ENCODE results near the gene ATXN1L.
A peak's percentile ranks its signal among the peaks of the same experiment; 100 is the strongest.
"Not testable (repeated sequence)": the region's sequence is repeated elsewhere in the genome, so short reads cannot be mapped to it uniquely, and the experiment has no call there.

Gene ATXN1L, protein sequence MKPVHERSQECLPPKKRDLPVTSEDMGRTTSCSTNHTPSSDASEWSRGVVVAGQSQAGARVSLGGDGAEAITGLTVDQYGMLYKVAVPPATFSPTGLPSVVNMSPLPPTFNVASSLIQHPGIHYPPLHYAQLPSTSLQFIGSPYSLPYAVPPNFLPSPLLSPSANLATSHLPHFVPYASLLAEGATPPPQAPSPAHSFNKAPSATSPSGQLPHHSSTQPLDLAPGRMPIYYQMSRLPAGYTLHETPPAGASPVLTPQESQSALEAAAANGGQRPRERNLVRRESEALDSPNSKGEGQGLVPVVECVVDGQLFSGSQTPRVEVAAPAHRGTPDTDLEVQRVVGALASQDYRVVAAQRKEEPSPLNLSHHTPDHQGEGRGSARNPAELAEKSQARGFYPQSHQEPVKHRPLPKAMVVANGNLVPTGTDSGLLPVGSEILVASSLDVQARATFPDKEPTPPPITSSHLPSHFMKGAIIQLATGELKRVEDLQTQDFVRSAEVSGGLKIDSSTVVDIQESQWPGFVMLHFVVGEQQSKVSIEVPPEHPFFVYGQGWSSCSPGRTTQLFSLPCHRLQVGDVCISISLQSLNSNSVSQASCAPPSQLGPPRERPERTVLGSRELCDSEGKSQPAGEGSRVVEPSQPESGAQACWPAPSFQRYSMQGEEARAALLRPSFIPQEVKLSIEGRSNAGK

DNA sequence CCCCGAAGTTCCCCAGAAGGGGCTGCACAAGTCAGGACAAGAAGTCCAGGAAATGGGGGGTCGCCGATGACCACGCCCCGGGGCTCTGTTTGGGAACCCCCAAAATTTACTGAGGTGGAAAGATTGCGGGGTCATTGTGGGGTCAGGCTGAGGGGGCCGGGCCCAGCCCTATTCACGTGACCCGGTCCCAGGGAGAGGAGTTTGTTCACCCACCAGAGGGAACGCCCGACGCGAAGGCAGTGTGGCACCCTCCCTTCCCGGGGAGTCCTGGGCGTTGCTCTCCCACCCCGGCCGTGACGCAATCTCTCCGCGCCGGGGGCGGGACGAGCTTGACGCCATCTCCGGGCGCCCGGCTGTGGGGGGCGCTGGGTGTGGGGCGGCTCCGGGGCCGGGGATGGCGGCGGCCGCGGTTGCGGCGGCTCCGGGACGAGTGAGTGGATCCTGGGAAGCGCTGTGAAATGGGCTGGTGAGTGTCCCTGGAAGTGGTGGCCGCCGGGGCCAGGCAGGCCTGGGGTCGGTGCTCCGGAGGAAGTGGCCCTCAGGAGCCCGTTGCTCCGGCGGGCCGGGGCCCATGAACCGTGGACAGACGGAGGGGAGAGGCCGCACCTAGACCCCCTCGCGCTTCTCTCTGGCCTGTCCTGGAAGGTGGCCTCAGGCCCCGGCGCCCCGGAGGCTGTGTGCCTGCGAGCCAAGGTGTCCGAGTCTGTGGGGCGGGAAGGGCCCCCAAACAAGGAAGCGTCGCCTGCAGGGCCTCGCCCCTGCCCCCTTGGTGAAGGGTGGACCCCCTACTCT is at the start of gene ATXN1L:
Gene ATXN1L, plus strand, starts transcription at position 338 of the 792 bp plus-strand sequence. CDS start 3,765 bp downstream, outside the sequence.
- Mint-ChIP-seq H3K4me3 (peak within 1 kb of the TSS; percentile 94), H3K27me3 (ENCODE audit: low read depth) (no peaks in the 10 kb centered on the region), H3K9me3 (no peaks in the 10 kb centered on the region), H3K36me3 (ENCODE audit: low read depth) (peaks cover 16% of the 10 kb centered on the region), H3K27ac (peak within 1 kb of the TSS; percentile 98), H3K4me1 (ENCODE audit: low read depth) (peaks cover 38% of the 10 kb centered on the region)
- DNase-seq (ENCODE audit: low spot score): peak; percentile 94

DNA sequence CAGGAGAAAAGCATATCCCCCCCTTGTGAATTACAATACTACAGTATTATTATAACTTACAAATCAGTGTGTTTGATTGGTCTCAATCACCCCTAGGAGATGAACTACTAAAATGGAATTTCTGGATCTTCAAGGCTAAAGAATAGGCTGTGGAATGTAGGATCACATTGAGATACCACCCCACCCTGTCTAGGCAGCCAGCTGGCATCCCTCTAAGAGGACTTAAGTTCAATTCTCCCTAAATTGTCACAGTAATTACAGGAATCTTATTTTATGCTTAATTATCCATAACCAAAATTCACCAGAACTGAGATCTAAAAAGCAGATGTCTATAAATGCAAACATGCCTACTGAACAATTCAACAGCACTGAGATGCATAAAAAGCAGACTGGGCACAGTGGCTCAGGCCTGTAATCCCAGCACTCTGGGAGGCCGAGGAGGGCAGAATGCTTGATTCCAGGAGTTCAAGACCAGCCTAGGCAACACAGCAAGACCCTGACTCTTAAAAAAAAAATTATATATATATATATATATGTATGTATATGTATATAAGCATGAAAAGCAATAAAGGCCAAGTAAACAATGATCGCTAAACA is 49.2 kb upstream of the ATXN1L start:
- Mint-ChIP-seq H3K4me1 (ENCODE audit: low read depth) (peaks cover 25% of the 10 kb centered on the region), H3K36me3 (ENCODE audit: low read depth) (peaks cover 24% of the 10 kb centered on the region), H3K4me3 (no peak overlapping the region), H3K27me3 (ENCODE audit: low read depth) (no peaks in the 10 kb centered on the region), H3K9me3 (no peaks in the 10 kb centered on the region), H3K27ac (no peak overlapping the region)
- DNase-seq (ENCODE audit: low spot score): no peak

DNA sequence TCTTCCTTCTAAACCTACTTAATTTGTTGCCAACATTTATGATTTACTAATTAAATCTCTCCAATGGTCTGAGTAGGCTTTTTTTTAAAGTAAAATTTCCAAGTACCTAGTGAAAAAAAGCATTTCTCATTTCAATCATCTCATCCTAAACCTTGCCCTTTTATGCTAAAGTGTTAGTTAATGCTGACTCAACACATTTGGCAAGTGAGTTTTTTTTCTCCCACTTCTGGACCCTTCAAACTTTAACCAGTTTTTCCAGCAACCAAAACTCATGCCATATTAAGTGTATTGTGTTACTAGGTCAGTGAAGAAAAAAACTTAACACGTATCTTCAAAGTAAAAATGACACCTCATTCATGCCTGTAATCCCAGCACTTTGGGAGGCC is 42.5 kb upstream of the ATXN1L start:
- H3K27ac Mint-ChIP-seq: no peak overlapping the region
- H3K9me3 Mint-ChIP-seq: no peaks in the 10 kb centered on the region
- H3K27me3 Mint-ChIP-seq (ENCODE audit: low read depth): no peaks in the 10 kb centered on the region
- H3K4me3 Mint-ChIP-seq: no peak overlapping the region
- H3K4me1 Mint-ChIP-seq (ENCODE audit: low read depth): peaks cover 18% of the 10 kb centered on the region
- H3K36me3 Mint-ChIP-seq (ENCODE audit: low read depth): peaks cover 27% of the 10 kb centered on the region
- no peak for DNase-seq (ENCODE audit: low spot score)

GRCh38 chr16:71807905-71808592 is 37.7 kb upstream of the ATXN1L start:
- H3K36me3 Mint-ChIP-seq (ENCODE audit: low read depth): peaks cover 16% of the 10 kb centered on the region

GRCh38 chr16:71808593-71809459 is 37.0 kb upstream of the ATXN1L start, which contains the start of gene AP1G1:
AP1G1 (minus strand) TSS chr16:71808834; CDS start chr16:71789479, 19,355 bp downstream.
- peak within 1 kb of the TSS; percentile 99 for H3K4me3 Mint-ChIP-seq
- H3K36me3 Mint-ChIP-seq (ENCODE audit: low read depth): peaks cover 11% of the 10 kb centered on the region
- H3K4me1 Mint-ChIP-seq (ENCODE audit: low read depth): peaks cover 21% of the 10 kb centered on the region
- H3K27ac Mint-ChIP-seq: peak within 1 kb of the TSS; percentile 100
- DNase-seq (ENCODE audit: low spot score): peak; percentile 92
- H3K9me3 Mint-ChIP-seq: no peaks in the 10 kb centered on the region
- no peaks in the 10 kb centered on the region for H3K27me3 Mint-ChIP-seq (ENCODE audit: low read depth)

More at GRCh38 chr16:71807905-71808592, 37.7 kb upstream of the ATXN1L start:
- Mint-ChIP-seq H3K4me3 (peak overlapping the region; percentile 99), H3K9me3 (no peaks in the 10 kb centered on the region), H3K27me3 (ENCODE audit: low read depth) (no peaks in the 10 kb centered on the region), H3K4me1 (ENCODE audit: low read depth) (peaks cover 21% of the 10 kb centered on the region), H3K27ac (peak overlapping the region; percentile 100)
- DNase-seq (ENCODE audit: low spot score): no peak

GRCh38 chr16:71810155-71810530 is 35.6 kb upstream of the ATXN1L start:
- peak overlapping the region; percentile 100 for H3K27ac Mint-ChIP-seq
- H3K9me3 Mint-ChIP-seq; DNase-seq (ENCODE audit: low spot score); H3K27me3 Mint-ChIP-seq (ENCODE audit: low read depth): not testable (repeated sequence)
- peaks cover 11% of the 10 kb centered on the region for H3K36me3 Mint-ChIP-seq (ENCODE audit: low read depth)
- H3K4me1 Mint-ChIP-seq (ENCODE audit: low read depth): peaks cover 21% of the 10 kb centered on the region
- H3K4me3 Mint-ChIP-seq: peak overlapping the region; percentile 38

DNA sequence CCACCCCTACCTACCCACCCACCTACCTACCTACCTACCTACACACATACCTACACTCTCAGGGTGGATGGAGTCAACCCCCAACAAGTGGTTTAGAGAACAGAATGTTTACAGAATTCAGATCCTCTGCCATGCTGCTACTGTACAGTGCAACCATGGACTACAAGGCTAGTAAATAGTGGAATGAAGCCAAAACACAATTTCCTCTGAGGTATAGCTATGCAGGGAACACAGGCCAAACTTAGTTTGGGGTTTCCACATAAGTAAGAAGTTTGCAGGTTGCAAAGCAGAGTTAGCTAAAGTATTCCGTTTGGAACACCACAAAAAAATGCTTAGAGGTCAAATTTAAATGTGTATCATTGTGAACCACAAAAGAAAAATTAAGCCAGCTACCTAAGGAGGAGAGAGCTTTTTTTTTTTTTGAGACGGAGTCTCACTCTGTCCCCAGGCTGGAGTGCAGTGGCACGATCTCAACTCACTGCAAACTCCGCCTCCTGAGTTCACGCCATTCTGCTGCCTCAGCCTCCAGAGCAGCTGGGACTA is 34.4 kb upstream of the ATXN1L start:
- no peaks in the 10 kb centered on the region for H3K27me3 Mint-ChIP-seq (ENCODE audit: low read depth)
- no peak for DNase-seq (ENCODE audit: low spot score)
- peaks cover 19% of the 10 kb centered on the region for H3K4me1 Mint-ChIP-seq (ENCODE audit: low read depth)
- H3K9me3 Mint-ChIP-seq: no peaks in the 10 kb centered on the region
- H3K4me3 Mint-ChIP-seq: no peak overlapping the region
- no peak overlapping the region for H3K27ac Mint-ChIP-seq
- peaks cover 9% of the 10 kb centered on the region for H3K36me3 Mint-ChIP-seq (ENCODE audit: low read depth)

DNA sequence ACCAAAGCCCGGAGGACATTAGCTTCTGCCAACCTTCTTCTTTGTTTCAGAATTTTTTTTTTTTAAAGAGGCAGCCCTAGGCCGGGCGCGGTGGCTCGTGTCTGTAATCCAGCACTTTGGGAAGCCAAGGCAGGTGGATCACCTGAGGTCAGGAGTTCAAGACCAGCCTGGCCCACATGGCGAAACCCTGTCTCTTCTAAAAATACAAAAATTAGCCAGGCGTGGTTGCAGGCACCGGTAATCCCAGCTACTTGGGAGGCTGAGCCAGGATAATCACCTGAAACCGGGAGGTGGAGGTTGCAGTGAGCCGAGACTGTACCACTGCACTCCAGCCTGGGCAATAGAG is 28.6 kb upstream of the ATXN1L start:
- not testable (repeated sequence) for H3K4me1 Mint-ChIP-seq (ENCODE audit: low read depth); H3K9me3 Mint-ChIP-seq; H3K27me3 Mint-ChIP-seq (ENCODE audit: low read depth); H3K36me3 Mint-ChIP-seq (ENCODE audit: low read depth); DNase-seq (ENCODE audit: low spot score)
- H3K4me3 Mint-ChIP-seq: peak overlapping the region; percentile 14
- peak overlapping the region; percentile 55 for H3K27ac Mint-ChIP-seq

- Mint-ChIP-seq H3K4me1 (ENCODE audit: low read depth) (peaks cover 5% of the 10 kb centered on the region), H3K36me3 (ENCODE audit: low read depth) (peaks cover 8% of the 10 kb centered on the region), H3K27me3 (ENCODE audit: low read depth) (no peaks in the 10 kb centered on the region), H3K9me3 (peaks cover 7% of the 10 kb centered on the region), H3K4me3 (no peak overlapping the region), H3K27ac (peak overlapping the region; percentile 17)
- no peak for DNase-seq (ENCODE audit: low spot score)
These were observed 19.2 kb upstream of the ATXN1L start for GRCh38 chr16:71826533-71827017.

- Mint-ChIP-seq H3K27ac (no peak overlapping the region), H3K4me3 (no peak overlapping the region), H3K36me3 (ENCODE audit: low read depth) (peaks cover 8% of the 10 kb centered on the region), H3K4me1 (ENCODE audit: low read depth) (peaks cover 10% of the 10 kb centered on the region), H3K27me3 (ENCODE audit: low read depth) (no peaks in the 10 kb centered on the region), H3K9me3 (peaks cover 7% of the 10 kb centered on the region)
- no peak for DNase-seq (ENCODE audit: low spot score)
These were observed 15.4 kb upstream of the ATXN1L start for GRCh38 chr16:71830359-71830758.

GRCh38 chr16:71831698-71832097 is 14.1 kb upstream of the ATXN1L start:
- not testable (repeated sequence) for H3K4me1 Mint-ChIP-seq (ENCODE audit: low read depth); H3K27ac Mint-ChIP-seq; H3K27me3 Mint-ChIP-seq (ENCODE audit: low read depth); H3K9me3 Mint-ChIP-seq; DNase-seq (ENCODE audit: low spot score); H3K4me3 Mint-ChIP-seq; H3K36me3 Mint-ChIP-seq (ENCODE audit: low read depth)

GRCh38 chr16:71832112-71832511 is 13.7 kb upstream of the ATXN1L start:
- H3K9me3 Mint-ChIP-seq; DNase-seq (ENCODE audit: low spot score); H3K27ac Mint-ChIP-seq; H3K4me1 Mint-ChIP-seq (ENCODE audit: low read depth); H3K27me3 Mint-ChIP-seq (ENCODE audit: low read depth); H3K4me3 Mint-ChIP-seq; H3K36me3 Mint-ChIP-seq (ENCODE audit: low read depth): not testable (repeated sequence)
